NB4 (cell line): ENCODE results near the gene RAB11B.

ENCODE experiments used
- CTCF ChIP-seq: IDR thresholded peaks from one replicate; pipeline ENCODE4 v1.5.1; 2012; ENCODE audit warnings: low read depth, low read length
- MAX ChIP-seq: IDR thresholded peaks from 2 replicates; pipeline ENCODE4 v1.6.1; 2011; ENCODE audit warnings: low read depth, low read length
- MYC ChIP-seq: IDR thresholded peaks from 2 replicates; pipeline ENCODE4 v1.6.1; 2011; ENCODE audit warnings: low read depth, low read length
- POLR2A ChIP-seq: IDR thresholded peaks from 2 replicates; pipeline ENCODE4 v1.6.1; 2011; ENCODE audit warnings: mild to moderate bottlenecking; ENCODE audit not compliant: insufficient read length; ENCODE audit errors: extremely low read depth

GRCh38 chr19:8429044-8429443, 38.9 kb downstream of the RAB11B start:
- TF ChIP-seq CTCF (no peak), MAX (no peak), POLR2A (no peak), MYC (no peak)
